Activated T-helper 17 cell treated with anti-CD3 and anti-CD28 coated beads, Interleukin-2, amount 50 U/mL, for 72 hours (primary cell): Measurements from ENCODE around the gene SYT7. TPM values are rescaled to one million over a fixed set of nuclear protein-coding genes. Genes with fewer than 3 reads are reported as not detected.

ENCODE experiments used
- ATAC-seq: fragments of 150-1000 bp; cut with Tn5 transposase; replicated peaks from 2 replicates; pipeline ENCODE4 v1.10.0; 2021; ENCODE audit warnings: mild to moderate bottlenecking, moderate library complexity
- H3K27ac Mint-ChIP-seq: one replicate; pipeline ENCODE4 v1.8.0; 2022; ENCODE audit warnings: mixed read lengths
- H3K27me3 Mint-ChIP-seq: one replicate; pipeline ENCODE4 v1.8.0; 2022; ENCODE audit warnings: mixed read lengths
- H3K36me3 Mint-ChIP-seq: one replicate; pipeline ENCODE4 v1.8.0; 2022; ENCODE audit warnings: low read depth, mild to moderate bottlenecking, mixed read lengths
- H3K4me1 Mint-ChIP-seq: one replicate; pipeline ENCODE4 v1.8.0; 2022; ENCODE audit warnings: mixed read lengths
- H3K4me3 Mint-ChIP-seq: one replicate; pipeline ENCODE4 v1.8.0; 2022; ENCODE audit warnings: mild to moderate bottlenecking, mixed read lengths
- H3K9me3 Mint-ChIP-seq: one replicate; pipeline ENCODE4 v1.8.0; 2022; ENCODE audit warnings: mixed read lengths
- total RNA-seq, 2 donors: library from RNA; stranded (reverse); gene quantifications; one replicate each; pipeline ENCODE4 v1.2.3, GENCODE V29; 2022

The SYT7 gene
- total RNA-seq, 2 donors from 2014 or later: 0.19 TPM; not detected in 1

DNA sequence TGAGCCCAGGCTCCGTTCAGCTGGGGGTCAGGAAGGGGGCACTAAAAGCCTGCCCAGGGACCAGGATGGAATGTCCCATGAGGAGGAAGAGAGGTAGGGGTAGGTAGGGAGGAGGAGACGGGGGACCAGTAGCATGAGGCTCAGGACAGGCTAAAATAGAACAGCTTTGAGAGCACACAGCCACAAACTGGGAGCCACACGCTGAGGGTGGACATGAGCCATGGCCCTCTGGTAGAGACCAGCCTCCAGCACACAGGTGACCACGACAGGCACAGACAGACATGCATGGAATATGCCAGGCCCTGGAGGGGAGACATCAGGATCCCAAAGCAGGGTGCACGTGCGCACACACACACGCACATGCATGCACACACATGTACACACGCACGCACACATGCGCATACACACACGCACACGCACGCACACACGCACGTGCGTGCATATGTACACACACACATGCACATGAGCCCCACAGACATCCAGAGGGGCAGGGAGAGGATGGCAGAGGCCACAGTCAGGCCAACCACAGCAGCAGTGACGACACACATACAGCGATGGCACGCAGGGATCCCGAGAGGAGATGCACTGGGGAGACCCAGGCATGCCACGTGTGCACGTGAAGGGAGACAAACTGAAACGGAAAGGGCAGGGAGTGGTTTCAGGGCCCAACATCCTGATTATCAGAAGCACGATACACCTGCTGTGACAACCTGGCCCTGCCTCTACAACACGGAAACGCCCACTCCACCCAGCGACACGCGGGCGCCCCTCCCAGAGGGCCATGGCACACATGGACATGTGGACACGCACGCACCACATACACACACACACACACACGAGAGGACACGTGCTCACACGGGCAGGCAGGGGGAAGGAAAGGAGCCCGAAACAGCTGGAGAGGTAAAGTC, 46.6 kb downstream of the SYT7 start:
- Mint-ChIP-seq H3K4me1 (peaks cover 7% of the 10 kb centered on the region), H3K27ac (no peak overlapping the region), H3K9me3 (no peaks in the 10 kb centered on the region), H3K4me3 (no peak overlapping the region), H3K36me3 (no peaks in the 10 kb centered on the region), H3K27me3 (peaks cover 21% of the 10 kb centered on the region)
- no peak for ATAC-seq

DNA sequence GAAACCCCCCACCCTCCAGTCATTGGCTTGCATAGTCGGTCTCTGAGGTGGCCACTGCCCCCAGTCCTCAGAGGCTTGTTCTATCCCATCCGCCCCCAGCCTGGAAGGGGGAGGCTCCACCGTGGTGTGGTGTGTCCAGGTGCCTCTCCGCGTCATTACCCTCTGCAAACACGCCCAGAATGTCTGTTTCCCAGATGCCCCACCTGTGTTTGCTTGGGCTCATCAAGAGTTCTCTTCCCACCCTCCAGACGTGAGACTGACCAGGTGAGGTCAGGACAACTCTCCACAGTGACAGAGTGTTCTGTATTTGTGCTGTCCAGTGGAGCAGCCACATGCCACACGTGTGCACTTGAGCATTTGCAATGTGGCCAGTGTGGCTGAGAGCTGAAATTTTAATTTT, 47.5 kb downstream of the SYT7 start:
- ATAC-seq: no peak
- H3K9me3 Mint-ChIP-seq: no peaks in the 10 kb centered on the region
- H3K27me3 Mint-ChIP-seq: peaks cover 18% of the 10 kb centered on the region
- H3K4me1 Mint-ChIP-seq: peaks cover 7% of the 10 kb centered on the region
- H3K36me3 Mint-ChIP-seq: no peaks in the 10 kb centered on the region
- no peak overlapping the region for H3K4me3 Mint-ChIP-seq
- no peak overlapping the region for H3K27ac Mint-ChIP-seq

DNA sequence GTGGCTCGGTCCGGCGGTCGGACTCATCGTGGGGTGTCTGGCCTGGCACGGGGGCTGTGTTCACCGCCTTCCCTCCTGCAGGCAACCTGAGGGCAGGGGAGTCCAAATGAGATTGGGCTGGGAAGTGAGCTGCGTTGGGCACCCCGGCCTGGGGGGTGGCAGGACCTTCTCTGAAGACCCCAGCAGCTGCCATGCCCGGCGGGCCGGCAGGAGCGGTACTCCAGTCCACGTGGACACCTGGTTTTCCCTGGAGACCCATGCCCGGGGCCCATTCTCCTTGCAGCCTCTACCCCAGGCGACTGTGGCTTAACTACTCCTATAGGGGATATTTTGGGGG, 47.9 kb downstream of the SYT7 start:
- ATAC-seq: no peak
- Mint-ChIP-seq H3K9me3 (no peaks in the 10 kb centered on the region), H3K4me3 (no peak overlapping the region), H3K27me3 (peaks cover 18% of the 10 kb centered on the region), H3K27ac (no peak overlapping the region), H3K36me3 (no peaks in the 10 kb centered on the region), H3K4me1 (peaks cover 7% of the 10 kb centered on the region)

DNA sequence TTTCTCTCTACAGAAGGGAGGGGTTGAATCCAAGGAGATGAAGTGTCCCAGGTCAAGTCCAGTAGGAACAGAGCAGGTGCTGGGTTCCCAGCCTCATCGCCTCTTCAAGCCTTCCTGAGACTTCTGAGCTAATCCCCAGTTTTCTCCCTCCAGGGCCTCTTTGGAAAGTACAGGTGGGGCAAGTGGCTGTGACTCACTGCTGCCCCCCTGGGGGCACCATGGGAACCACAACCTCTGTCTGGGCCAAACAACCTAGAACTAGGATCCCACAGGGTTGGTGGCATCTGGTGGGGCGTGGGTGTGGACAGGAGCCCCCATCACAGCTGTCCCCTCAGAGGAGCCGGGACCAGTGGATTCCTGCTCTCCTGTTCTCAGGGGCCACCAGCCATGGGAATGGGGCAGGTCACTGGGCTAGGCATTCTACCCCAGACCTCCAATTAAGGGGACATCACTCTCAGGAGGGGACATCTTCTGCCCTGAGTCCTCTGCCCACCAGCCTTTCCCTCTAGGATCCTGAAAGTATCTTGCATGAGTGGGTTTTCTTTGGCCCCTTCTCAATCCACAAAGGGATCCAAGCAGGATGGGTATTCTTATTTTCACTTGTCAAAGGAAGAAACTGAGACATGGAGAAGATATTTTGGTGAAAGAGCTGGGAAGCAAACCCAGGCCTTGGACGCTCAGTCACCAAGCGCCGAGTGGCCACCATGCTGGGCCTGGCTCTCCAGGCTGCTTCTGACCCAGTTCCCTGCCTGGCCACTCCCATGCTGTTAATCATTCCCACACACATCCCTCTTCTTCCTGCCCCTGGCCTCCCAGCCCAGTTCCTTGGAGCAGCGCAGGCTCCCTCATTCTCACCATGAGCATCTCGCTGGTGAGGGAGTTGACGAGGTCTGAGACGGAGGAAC, 48.5 kb downstream of the SYT7 start:
- Mint-ChIP-seq H3K4me3 (no peak overlapping the region), H3K4me1 (peaks cover 7% of the 10 kb centered on the region), H3K36me3 (no peaks in the 10 kb centered on the region), H3K27me3 (peaks cover 18% of the 10 kb centered on the region), H3K9me3 (no peaks in the 10 kb centered on the region), H3K27ac (no peak overlapping the region)
- ATAC-seq: peak; percentile 66

DNA sequence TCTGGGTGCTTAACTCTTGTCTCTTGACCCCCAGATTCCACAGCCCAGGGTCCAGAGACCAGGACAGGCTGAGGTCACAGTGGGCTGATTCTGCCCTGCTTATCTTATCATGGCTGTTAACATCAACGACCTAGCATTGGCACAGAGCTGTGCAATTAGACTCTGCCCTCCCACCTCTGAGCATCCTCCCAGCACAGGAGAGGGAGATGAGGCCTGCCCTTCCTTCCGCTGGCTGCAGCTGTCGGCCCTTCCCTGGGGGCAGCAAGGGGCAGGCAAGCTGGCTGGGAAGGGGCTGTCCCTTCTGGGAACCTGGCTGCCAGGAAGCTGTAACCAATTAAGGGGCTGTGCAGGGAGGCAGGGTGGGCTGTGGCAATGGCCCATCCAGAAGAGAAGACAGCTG, 49.8 kb downstream of the SYT7 start:
- H3K4me3 Mint-ChIP-seq: no peak overlapping the region
- no peaks in the 10 kb centered on the region for H3K9me3 Mint-ChIP-seq
- peaks cover 7% of the 10 kb centered on the region for H3K4me1 Mint-ChIP-seq
- H3K27me3 Mint-ChIP-seq: peaks cover 26% of the 10 kb centered on the region
- no peak overlapping the region for H3K27ac Mint-ChIP-seq
- ATAC-seq: no peak
- no peaks in the 10 kb centered on the region for H3K36me3 Mint-ChIP-seq

- H3K4me3 Mint-ChIP-seq: no peak overlapping the region
- no peak overlapping the region for H3K27ac Mint-ChIP-seq
- H3K4me1 Mint-ChIP-seq: peaks cover 3% of the 10 kb centered on the region
- no peaks in the 10 kb centered on the region for H3K36me3 Mint-ChIP-seq
- peaks cover 30% of the 10 kb centered on the region for H3K27me3 Mint-ChIP-seq
- H3K9me3 Mint-ChIP-seq: no peaks in the 10 kb centered on the region
- ATAC-seq: no peak
Measured at GRCh38 chr11:61529537-61530225, 51.2 kb downstream of the SYT7 start.

DNA sequence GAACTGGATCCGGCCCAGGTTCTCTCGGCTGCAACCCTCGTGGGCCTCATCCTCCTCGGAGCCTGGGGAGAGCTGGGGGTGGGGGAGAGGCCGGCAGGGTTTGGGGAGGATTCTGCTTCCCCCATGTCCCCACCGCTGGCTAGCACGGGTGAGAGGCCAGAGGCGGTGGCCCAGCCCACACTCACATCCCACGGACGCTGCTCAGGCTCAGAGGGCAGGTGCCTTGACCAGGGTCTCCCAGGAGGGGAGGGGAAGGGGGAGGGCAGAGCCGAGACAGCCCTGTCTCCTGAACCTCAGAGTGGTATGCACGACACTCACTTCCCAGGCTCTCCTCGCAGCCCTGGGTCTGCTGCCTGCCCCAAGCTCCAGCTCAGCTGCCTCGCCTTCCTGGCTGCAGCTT, 52.8 kb downstream of the SYT7 start:
- H3K4me3 Mint-ChIP-seq: no peak overlapping the region
- H3K27ac Mint-ChIP-seq: no peak overlapping the region
- no peaks in the 10 kb centered on the region for H3K36me3 Mint-ChIP-seq
- H3K4me1 Mint-ChIP-seq: no peaks in the 10 kb centered on the region
- no peaks in the 10 kb centered on the region for H3K9me3 Mint-ChIP-seq
- ATAC-seq: no peak
- H3K27me3 Mint-ChIP-seq: peaks cover 24% of the 10 kb centered on the region

- no peak overlapping the region for H3K27ac Mint-ChIP-seq
- H3K36me3 Mint-ChIP-seq: no peaks in the 10 kb centered on the region
- no peaks in the 10 kb centered on the region for H3K4me1 Mint-ChIP-seq
- H3K4me3 Mint-ChIP-seq: no peak overlapping the region
- peaks cover 24% of the 10 kb centered on the region for H3K27me3 Mint-ChIP-seq
- no peaks in the 10 kb centered on the region for H3K9me3 Mint-ChIP-seq
- ATAC-seq: no peak
Measured at GRCh38 chr11:61526956-61527731, 53.7 kb downstream of the SYT7 start.

DNA sequence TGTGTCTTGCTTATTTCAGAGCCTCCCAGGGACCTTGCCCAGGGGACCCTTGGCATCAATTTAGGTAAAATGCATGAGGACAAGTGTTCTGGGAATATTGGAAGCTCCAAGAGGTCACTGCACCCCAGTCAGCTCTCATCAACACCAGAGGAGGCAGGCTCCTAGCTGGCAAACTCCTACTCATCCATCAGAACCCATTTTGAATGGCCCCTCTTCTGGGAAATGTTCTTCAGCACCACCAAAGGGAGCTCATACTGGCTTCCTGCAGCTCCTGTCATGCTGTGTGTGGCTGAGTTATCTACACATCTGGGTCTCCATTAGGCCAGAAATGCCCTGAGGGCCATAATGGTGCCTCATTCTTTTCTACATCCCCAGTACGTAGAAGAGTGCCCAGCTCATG, 54.6 kb downstream of the SYT7 start:
- H3K27ac Mint-ChIP-seq: no peak overlapping the region
- peaks cover 24% of the 10 kb centered on the region for H3K27me3 Mint-ChIP-seq
- H3K36me3 Mint-ChIP-seq: no peaks in the 10 kb centered on the region
- no peaks in the 10 kb centered on the region for H3K9me3 Mint-ChIP-seq
- H3K4me1 Mint-ChIP-seq: no peaks in the 10 kb centered on the region
- no peak for ATAC-seq
- H3K4me3 Mint-ChIP-seq: no peak overlapping the region

DNA sequence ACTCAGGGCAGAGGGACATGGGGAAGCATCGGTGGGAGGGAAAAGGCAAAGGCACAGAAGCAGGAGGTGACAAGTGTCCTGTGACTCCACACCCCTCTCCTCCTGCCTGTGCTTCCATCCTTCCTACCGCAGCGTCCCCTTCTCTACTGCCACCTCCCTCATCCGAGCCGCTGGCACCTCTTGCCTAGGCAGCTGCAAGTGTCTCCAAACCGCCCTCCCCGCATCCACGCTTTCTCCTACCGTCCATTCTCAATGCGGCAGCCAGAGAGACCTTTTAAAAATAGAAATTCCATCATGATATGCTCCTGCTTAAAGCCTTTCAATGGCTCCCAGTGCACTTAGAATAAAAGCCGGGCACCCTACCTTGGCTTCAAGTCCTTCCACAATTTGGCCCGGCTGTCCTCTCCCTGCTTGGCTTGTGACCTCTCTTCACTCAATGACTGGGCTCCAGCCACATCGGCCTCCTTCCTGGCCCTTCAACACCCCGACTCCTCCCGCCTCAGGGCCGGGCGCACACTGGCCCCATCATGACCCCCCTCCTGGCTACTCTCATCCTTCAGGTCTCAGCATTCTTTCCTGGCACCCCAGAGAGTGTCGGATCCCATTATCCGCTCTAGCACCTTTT, 55.8 kb downstream of the SYT7 start:
- H3K36me3 Mint-ChIP-seq: no peaks in the 10 kb centered on the region
- peak overlapping the region; percentile 3 for H3K27ac Mint-ChIP-seq
- H3K27me3 Mint-ChIP-seq: peaks cover 21% of the 10 kb centered on the region
- no peaks in the 10 kb centered on the region for H3K9me3 Mint-ChIP-seq
- no peak for ATAC-seq
- H3K4me1 Mint-ChIP-seq: no peaks in the 10 kb centered on the region
- no peak overlapping the region for H3K4me3 Mint-ChIP-seq

DNA sequence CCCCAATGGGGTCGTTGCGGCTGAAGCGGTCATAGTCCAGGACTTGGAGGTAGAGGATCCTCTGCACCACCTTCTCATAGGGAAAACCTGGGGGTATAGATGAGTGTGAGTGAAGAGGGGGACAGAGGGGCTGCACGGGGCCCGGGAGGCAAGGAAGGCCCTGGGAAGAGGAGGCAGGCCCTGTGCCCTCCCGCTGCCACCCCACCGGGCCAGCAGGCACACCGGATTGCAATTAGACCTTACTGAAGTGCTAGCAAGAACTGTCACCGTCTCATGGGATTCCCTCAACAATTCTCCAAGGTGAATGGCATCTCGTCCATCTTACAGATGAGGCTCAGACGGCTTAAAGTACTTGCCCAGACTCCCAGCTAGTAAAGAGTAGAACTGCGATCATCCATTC, 56.4 kb downstream of the SYT7 start:
- H3K9me3 Mint-ChIP-seq: no peaks in the 10 kb centered on the region
- H3K4me3 Mint-ChIP-seq: no peak overlapping the region
- ATAC-seq: no peak
- no peak overlapping the region for H3K27ac Mint-ChIP-seq
- H3K27me3 Mint-ChIP-seq: peaks cover 22% of the 10 kb centered on the region
- H3K36me3 Mint-ChIP-seq: no peaks in the 10 kb centered on the region
- H3K4me1 Mint-ChIP-seq: no peaks in the 10 kb centered on the region

- Mint-ChIP-seq H3K4me3 (no peak overlapping the region), H3K4me1 (no peaks in the 10 kb centered on the region), H3K27me3 (peaks cover 25% of the 10 kb centered on the region), H3K9me3 (no peaks in the 10 kb centered on the region), H3K36me3 (no peaks in the 10 kb centered on the region), H3K27ac (no peak overlapping the region)
- no peak for ATAC-seq
Measured at GRCh38 chr11:61522881-61523280, 58.0 kb downstream of the SYT7 start.

DNA sequence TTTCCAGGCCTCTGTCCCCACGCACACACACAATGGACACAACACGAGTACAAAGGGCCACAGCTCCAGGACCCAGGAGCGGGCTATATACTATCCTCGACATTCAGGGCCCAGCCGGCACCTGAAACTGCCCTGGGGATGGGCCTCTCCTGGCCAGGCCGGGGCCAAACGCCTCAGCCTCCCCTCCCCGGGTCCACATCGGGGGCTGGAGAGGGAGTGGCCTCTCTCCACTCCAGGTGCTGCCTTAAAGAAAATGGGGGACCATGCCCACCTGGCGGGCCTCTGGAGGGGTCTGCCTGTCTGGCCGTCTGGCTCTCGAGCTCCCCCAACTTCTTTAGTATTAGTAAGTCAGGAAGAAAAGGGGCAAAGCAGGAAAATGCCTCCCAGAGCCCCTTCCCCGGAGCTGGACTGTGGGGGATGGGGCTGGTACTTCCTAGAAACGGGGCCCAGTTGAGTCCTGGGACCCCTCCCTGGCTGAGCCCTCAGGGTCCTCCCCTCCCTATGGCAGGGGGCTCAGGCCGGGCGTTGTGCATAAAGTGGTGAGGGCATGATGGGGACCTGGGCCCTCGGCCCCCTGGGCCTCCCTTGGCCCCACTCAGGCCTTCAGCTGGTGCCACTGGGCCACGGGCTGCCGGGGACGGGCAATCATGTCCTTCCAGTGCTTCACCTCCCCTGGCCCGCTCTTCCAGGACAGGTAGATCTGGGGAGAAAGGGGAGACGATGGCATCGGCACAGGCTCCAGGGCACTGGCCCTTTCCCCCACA, 62.7 kb downstream of the SYT7 start:
- ATAC-seq: no peak
- Mint-ChIP-seq H3K4me3 (no peak overlapping the region), H3K4me1 (peaks cover 5% of the 10 kb centered on the region)

More for the DNA sequence above, 62.7 kb downstream of the SYT7 start:
- H3K9me3 Mint-ChIP-seq: no peaks in the 10 kb centered on the region
- H3K36me3 Mint-ChIP-seq: no peaks in the 10 kb centered on the region
- peaks cover 21% of the 10 kb centered on the region for H3K27me3 Mint-ChIP-seq
- no peak overlapping the region for H3K27ac Mint-ChIP-seq
